ENCODE measurements around the gene ID3.

ID3 gene, protein sequence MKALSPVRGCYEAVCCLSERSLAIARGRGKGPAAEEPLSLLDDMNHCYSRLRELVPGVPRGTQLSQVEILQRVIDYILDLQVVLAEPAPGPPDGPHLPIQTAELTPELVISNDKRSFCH

DNA sequence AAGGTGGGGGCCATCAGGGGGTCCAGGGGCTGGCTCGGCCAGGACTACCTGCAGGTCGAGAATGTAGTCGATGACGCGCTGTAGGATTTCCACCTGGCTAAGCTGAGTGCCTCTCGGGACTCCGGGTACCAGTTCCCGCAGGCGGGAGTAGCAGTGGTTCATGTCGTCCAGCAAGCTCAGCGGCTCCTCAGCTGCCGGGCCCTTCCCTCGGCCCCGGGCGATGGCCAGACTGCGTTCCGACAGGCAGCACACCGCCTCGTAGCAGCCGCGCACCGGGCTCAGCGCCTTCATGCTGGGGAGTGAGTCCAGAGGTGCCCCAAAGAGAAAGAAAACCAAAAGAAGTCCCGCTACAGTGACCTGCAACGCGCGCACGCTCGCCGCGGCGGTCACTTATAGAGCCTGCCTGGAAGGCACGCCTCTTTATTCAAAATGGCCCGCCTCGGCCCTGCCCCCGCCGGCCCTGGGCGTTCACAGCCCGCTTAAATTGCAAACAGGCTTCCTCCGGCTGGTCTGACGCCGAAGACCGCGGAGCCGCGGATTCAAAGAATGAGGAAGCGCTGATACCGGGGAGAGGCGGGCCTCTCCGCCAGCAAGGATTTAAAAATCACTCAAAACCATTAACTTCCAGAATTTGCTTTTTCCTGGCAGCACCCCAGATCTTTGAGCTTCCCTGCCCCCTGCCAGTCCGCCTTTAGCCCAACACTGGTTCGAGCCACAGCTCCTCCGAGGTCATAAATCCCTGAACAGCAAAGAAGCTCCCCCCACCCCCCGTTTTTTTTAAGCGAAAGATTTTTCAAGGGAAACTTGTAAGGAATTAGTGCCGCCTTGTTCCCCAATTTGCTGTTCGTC, at the start of gene ID3:
TSS of gene ID3 (minus strand) at position 366 of the 849 bp plus-strand sequence. CDS start at position 291, 75 bp downstream.
- peak; percentile 97 for DNase-seq (ENCODE audit: low read depth, low spot score)

DNA sequence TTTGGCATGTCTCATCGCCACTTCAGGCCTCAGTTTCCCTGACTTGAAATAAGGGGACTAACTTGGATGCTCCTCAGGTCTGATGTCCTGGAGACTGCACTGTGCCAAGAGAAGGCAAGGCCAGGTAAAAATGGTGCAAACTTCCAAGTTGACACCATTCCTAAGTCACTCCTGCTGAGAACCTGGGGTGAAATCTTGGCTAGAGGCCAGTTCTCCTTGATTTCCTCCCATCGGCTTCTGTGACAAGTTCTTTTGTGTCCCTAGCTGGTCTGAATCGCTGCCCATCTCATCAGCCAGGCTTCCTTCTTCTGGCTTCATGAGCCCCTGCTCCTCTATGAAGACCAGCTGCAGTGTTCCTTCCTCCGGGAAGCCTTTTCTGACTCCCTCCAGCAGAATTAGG, 48.6 kb upstream of the ID3 start:
- DNase-seq (ENCODE audit: low read depth, low spot score), result no peak

DNA sequence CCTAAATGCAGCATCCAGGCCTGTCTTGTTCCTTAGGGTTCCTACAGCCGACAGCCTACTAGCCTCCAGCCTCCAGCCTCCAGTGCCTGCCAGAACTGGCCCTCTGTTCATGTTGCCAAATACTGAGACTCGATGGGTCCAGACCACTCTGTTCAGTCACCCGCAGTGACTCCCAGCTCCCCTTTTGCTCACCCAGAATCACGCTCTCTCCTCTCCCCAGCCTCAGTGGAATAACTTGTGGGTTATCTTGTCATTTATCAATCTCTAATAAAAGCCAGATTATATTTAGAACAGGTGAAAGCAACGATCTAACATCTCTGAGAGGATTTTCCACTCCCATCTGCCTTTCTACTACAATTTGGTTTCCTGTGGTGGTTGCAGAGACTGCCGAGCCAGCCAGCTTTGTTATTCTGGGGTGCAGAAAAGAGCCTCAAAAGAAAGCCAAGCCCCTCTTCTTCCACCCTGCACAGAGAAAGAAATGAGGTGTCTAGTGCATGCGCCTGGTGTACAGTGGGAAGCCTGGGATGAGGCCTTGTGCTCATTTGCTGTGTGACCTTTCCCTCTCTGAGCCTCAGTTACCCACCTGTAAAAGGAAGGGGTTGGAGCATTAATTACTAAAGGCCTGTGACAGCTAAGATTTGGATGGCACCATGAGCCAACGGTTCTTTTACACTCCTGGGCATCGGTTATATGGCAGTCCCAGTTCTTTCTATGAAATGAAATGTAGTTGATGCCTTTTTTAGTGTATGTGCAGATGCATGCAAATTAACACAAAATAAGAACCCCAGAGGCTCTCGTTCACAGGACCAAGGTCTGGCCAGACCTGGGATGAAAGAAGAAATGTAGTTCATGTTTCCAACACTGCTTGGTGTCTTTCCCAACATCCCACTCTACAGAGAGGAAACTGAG, 42.9 kb upstream of the ID3 start:
- no peak for DNase-seq (ENCODE audit: low read depth, low spot score)

DNA sequence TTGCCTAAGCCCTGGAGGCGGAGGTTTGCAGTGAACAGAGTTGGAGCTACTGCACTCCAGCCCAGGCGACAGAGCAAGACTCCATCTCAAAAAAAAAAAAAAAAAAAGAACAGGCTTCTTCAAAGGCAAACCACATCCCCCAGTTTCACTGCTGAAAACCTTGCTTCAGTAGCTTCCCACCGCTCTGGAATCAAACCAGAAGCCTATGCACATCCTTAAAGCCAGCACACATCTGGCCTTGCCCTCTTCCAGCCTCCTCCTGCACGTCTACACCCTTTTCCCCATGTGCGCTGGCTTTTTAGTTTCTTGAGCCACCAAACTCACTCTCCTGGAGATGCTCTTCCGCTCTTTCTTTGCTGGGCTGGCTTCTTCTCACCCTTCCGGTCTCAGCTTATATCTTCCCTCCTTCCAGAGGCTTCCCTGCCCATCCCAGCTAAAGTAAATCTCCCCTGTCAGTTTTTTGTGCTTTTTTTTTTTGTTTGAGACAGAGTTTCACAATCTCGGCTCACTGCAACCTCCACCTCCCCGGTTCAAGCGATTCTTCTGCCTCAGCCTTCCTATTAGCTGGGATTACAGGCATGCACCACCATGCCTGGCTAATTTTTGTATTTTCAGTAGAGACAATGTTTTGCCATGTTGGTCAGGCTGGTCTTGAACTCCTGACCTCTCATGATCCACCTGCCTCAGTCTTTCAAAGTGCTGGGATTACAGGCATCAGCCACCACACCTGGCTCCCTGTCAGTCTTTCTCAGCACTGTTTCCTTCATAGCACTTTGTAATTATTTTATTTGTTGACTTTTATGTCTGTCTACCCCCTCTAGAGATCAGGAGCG, 42.0 kb upstream of the ID3 start:
- DNase-seq (ENCODE audit: low read depth, low spot score), result peak; percentile 38

DNA sequence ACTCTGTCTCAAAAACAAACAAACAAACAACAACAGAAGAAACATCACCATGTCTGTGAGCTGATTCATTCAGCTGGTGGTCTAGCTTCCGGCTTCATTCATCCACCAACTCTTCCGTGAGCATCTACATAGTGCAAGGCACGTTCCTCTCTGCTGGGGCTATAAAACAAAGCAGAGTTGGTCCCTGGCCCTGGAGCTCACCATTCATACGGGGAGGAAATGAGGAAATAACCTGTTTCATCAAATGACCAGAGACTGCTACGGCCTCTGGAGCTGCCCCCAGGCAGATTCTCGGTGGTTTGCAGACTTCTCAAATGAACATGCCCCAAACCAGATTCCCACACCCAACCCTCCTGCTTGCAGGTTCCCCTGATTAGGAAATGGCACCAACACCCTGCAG, 41.0 kb upstream of the ID3 start:
- DNase-seq (ENCODE audit: low read depth, low spot score), result peak; percentile 86

DNA sequence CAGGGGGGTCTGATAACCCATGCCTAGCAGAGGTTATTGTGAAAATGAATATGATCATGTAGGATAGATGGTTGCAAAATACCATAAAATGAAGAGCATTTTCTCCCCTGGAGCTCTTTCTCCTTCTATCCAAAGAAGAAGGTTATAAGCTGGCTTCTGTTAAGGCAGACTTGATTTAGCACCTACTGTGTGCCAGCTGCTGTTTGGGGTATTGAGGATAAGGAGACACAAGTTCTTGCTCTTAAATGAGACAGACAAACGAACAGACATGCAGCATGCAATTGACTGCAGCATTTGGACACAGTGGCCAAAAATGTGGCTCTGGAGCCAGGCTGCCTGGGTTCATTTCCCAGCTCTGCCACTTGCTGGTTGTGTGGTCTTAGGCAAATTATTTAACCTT, 39.8 kb upstream of the ID3 start:
- no peak for DNase-seq (ENCODE audit: low read depth, low spot score)

DNA sequence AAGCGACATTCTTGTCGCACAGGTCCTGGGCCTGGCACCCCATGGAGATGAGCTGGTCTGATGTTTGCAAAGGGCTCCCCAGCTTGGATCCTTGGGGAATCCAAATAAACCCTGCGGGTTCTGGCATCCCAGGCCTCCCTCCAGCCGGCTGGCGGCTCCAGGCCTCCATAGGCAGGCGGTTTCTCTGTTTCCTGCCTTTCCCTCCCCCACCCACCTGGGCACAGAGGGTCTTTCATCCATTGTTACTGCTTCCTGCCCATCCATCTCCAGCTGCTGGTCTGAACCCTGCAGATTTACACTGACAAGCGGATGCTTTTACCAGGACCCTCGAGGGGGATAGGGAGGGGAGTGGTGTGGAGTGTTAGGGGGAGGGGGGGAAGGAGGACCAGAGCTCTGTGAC, 39.1 kb upstream of the ID3 start:
- peak; percentile 96 for DNase-seq (ENCODE audit: low read depth, low spot score)

DNA sequence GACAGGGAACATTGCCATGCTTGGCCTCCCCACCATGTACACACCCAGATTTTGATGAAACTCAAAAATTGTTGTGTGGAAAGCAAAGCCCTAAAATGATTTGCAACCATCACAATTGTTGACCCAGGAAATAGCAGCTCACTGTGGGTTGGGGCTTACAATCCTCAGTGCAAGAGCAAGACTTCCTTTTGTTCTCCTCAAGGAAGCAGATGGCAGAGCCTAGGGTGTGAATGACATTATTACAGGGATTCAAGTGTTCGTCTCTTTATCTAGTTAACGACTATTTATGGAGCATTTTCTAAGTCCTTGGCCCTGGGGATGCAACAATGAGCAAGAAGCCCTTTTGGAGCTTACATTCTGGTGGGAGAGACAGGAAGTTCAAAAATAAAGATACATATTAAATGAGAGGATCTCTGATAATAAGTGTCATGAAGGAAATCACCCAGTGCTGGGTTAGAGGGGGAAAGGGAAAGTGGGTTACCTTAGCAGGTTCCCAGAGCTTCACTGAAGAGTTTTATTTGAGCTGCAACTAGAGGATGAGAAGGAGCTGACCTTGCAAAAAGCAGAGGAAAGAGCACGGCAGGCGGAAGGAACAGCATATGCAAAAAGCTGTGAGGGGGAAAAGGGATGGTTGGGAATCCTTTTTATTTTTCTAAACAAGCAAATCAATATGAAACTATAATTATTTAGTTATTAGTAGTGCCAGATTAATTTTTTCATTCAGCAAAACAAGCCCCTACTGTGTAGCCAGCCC, 38.5 kb upstream of the ID3 start:
- no peak for DNase-seq (ENCODE audit: low read depth, low spot score)

DNA sequence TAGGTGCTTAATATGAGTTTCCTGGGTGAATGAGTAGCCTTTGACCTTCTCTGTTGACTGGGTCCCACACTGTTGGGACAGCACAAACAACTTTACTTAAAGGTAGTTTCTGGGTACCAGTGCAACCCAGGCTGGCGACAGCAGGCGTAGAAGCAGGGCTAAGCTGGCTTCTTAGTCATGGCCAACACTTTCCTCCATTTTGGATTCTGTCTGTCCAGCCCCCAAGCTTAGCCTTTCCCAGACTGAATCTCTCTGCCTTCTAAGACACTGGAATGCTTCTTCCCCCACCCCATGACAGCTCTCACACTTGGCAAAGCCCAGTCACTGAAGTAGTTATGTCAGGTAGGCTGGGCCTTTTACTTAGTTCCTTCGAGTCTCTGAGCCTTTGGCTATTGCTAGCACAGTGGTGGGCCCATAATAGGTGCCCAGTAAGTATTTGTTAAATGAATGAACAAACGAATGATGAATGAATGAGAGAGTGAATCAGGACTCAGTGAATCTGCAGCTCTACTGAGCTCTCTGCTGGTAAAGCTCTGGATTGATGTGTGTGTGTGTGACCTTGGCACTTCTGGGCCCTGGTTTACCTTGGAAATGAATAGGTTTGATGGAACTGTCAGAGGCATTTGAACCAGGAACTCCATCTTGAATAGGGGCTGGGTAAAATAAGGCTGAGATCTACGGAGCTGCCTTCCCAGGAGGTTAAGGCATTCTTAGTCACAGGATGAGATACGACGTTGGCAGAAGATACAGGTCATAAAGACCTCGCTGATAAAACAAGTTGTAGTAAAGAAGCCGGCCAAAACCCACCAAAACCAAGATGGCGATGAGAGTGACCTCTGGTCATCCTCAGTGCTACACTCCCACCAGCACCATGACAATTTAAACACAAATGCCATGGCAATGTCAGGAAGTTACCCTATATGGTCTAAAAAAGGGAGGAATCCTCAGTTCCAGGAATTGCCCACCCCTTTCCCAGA, 37.4 kb upstream of the ID3 start:
- no peak for DNase-seq (ENCODE audit: low read depth, low spot score)

DNA sequence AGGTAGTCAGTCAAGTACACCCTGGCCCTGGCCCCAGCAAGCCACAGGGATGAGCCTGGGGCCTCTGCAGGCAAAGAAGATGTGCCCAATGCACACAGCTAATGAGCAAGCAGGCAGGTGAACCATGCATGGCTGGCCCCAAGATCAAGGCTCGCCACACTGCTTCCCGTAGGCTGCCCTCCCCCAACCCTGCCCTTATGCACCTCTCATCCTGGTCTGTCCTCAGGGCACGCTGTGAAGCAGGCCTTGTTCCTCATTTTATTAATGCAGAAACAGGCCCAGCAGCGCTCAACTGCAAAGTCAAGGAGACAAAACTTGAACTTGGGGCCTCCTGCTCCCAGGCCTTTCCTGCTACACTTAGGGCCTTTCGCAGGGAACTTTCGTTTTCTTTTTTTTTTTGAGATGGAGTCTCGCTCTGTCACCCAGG, 35.6 kb upstream of the ID3 start:
- peak; percentile 44 for DNase-seq (ENCODE audit: low read depth, low spot score)

DNA sequence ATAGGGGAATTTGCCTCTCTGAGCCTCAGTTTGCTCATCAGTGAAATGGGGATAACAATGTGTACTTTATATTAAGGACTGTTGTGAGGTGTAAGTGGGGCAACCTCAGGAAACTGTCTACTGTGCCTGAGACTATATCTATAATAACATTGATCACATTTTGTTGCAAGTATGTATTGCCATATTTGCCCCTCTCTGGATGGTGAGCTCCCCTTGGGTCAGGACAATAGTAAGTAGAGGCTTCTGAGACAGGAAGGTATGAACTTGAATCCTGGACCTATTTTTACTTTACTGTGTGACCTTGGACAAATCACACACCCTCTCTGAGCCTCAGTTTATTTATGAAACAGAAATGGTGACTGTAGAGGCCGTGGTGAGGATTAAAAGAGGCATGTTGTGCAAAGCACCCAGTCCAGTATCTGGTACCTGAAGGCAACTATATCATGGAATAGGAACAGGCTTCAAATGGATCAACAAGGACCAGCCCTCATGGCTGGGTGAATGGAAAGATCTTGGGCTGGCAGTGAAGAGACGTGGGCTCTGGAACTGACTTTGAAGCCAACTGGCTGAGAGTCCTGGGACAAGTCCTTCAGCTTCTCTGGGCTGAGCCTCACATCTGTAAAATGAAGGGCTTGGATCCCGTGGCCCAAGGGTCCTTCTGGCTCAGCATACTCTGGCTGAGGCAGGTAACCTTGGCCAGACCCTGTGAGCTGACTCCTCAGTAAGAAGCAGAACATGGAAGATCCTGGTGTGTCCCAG, 35.0 kb upstream of the ID3 start:
- no peak for DNase-seq (ENCODE audit: low read depth, low spot score)

DNA sequence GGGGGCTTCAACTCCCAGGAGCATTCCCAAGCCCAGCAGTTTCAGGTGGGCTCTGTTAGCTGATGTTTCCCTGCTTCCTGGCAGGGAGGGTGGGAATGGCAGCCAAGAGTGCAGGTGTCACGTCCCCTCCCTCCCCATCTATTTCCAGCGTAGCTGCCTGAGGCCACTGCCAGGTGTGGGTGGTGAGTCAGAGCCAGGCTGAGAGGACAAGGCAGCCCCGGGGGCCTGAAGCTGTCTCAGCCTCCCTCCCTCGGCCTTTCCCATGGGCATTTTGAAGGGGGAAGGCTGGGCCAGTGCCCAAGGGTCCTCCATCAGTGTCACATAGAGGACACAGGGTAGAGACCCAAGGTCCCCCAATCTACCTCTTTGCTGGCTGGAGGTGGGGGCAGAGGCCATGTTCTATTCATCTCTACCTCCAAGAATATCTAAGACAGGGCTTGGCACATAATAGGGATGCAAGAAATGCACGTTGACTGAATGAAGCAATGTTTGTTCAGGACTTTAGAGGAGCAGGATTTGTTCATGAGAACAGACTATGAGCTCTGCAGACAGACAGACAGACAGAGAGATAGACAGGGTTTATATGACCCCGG, 34.4 kb upstream of the ID3 start:
- DNase-seq (ENCODE audit: low read depth, low spot score), result peak; percentile 83

DNA sequence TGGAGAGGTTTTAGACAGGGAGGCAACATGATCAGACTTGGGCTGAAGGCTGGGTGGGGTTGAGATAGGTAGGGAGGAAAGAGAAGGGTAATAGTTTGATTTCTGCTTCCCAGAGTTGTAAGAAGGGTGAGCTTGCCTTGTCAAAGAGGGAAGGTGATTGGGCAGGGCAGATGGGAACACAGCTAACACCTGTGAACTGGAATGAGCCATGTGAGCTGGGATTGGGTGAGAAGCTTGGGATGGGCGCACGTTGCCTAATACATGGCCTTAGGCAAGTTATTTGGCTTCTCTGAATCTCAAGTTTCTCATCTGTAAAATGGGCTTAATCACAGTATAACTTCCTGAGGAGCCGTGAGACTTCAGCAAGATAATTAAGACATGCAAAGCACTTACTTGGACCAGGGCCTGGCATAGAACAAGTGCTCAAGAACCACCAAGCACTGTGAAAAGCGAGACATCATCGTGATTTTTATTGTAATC, 33.8 kb upstream of the ID3 start:
- peak; percentile 26 for DNase-seq (ENCODE audit: low read depth, low spot score)

DNA sequence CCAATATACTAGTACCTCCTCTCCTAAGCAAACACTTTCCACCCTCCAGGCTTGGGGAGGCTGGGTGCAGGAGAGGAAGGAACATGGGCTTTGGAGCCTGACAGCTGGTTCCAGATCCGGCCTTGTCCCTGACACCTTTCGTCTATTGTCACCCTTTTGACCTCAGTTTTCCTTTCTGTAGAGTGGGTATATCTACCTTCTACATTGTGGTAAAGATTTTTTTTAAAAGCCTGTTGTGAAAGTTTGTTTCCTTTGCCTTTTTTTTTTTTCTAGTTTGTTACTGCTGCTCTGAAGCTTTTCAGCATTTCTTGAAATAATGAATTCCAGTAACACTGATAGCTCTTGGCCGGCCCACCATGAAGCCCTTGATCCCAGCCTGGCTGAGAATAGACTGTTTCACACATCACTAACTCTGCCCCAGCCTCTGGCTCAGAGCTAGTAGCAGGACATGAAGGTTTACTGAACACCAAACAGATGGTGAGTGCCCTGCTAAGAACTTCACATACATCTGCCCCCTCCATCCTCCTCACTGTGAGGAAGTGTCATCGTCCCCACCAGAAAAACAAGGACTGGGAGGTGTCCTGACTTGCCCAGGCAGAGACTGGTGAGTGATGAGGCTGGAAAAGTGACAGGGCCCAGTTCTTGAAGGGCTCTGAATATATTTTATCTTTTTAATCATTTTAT, 33.0 kb upstream of the ID3 start:
- no peak for DNase-seq (ENCODE audit: low read depth, low spot score)

DNA sequence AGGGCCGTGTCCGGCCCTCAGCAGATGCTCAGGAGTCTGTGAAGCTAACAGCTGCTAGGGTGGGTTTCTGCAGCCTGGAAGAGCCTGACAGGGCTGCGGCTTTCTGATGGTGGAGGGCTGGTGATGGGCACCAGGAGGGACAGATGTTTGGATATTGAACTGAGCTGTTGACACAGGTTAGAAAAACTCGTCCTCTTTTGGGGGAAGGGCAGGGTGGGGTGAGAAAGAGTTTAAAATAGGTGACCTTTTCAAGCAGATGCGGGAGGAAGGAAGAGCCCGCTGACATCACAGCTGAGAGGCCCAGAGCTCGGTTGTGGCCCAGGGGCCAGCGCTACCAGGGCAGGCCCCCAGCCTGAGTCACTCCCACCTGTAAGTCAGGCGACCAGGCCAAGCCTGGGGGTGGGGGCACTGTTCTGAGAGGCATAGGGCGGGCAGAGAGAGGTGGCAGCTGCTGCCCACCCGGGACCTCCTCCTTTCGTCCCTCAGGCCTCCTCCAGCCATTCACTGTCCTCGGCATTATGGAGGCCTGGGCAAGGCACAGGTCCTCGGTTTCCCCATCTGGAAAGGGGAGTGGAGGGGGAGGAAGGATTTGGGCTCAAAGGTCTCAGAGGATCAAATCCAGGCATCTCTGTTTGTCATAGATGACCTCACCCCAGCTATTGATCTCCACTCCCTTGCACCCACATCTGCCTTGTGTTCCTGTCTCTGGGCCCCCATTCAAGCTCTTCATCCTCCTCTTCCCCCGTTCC, 32.3 kb upstream of the ID3 start:
- peak; percentile 27 for DNase-seq (ENCODE audit: low read depth, low spot score)

DNA sequence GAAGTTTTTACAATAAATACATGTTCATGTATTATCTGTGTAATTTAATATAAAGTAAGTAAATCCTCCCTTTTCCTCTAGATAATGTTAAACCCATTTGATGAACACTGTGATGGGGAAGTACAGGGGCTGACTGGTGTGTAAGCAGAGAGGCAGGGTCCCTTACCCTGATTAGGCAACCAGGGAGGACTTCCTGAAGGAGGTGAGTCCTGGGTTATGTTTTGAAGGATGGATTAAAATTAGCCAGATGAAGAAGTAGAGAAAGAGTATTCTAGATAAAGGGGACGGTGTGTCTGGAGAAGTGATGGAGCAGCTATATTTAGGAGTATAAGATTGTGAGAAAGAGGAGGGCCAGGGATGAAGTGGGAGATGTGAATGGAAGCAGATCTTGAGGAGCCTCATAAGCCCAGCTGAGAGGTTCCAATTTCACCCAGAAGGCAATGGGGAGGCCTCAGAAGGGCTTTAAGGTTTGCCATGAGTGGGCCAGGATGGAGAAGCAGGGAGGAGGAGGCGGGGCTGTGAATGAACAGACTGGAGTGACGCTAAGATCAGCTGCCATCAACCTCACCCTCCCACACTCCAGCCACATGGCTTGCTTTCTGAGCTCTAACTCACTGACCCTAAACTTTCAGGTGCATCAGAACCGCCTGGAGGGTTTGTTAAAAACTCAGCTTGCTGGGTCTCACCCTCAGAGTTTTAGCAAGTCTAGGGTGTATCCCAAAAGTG, 30.9 kb upstream of the ID3 start:
- DNase-seq (ENCODE audit: low read depth, low spot score), result no peak

Measured in ELF-1 (cell line).